ENCODE results near the gene CAMK1D.

GRCh38 chr10:12390733-12391132 is 41.4 kb downstream of the CAMK1D start:
- TF ChIP-seq, protein P1, sequence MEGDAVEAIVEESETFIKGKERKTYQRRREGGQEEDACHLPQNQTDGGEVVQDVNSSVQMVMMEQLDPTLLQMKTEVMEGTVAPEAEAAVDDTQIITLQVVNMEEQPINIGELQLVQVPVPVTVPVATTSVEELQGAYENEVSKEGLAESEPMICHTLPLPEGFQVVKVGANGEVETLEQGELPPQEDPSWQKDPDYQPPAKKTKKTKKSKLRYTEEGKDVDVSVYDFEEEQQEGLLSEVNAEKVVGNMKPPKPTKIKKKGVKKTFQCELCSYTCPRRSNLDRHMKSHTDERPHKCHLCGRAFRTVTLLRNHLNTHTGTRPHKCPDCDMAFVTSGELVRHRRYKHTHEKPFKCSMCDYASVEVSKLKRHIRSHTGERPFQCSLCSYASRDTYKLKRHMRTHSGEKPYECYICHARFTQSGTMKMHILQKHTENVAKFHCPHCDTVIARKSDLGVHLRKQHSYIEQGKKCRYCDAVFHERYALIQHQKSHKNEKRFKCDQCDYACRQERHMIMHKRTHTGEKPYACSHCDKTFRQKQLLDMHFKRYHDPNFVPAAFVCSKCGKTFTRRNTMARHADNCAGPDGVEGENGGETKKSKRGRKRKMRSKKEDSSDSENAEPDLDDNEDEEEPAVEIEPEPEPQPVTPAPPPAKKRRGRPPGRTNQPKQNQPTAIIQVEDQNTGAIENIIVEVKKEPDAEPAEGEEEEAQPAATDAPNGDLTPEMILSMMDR (IDR thresholded peaks at IDR 0.05): no peak
- no peak for TF ChIP-seq POLR2A (IDR thresholded peaks at IDR 0.05)

Data from heart left ventricle (tissue), 13 donors.